HepG2 (cell line): Measurements from ENCODE around the gene C2orf15. TPM values are rescaled to one million over a fixed set of nuclear protein-coding genes. Genes with fewer than 3 reads are reported as not detected.
A peak's percentile ranks its signal among the peaks of the same experiment; 100 is the strongest.

Experiments used
- FOXO1 ChIP-seq: sonication (generic); formaldehyde crosslinking; IDR thresholded peaks from 2 replicates; pipeline ENCODE4 v1.4.0; 2020; ENCODE audit warnings: missing genetic modification reagents
- KLF11 ChIP-seq: IDR thresholded peaks from 2 replicates; pipeline ENCODE4 v1.6.1; 2016; ENCODE audit warnings: missing compliant biosample characterization
- KLF15 ChIP-seq: sonication (generic); formaldehyde crosslinking; IDR thresholded peaks from 2 replicates; pipeline ENCODE4 v1.8.1; 2023; ENCODE audit warnings: borderline replicate concordance, mild to moderate bottlenecking, inconsistent platforms, missing genetic modification reagents, mixed read lengths
- MAFG ChIP-seq: sonication (generic); formaldehyde crosslinking; IDR thresholded peaks from 2 replicates; pipeline ENCODE4 v1.5.1; 2020; ENCODE audit warnings: mild to moderate bottlenecking, missing genetic modification reagents
- SALL1 ChIP-seq: sonication (generic); formaldehyde crosslinking; IDR thresholded peaks from 2 replicates; pipeline ENCODE4 v1.8.0; 2022; ENCODE audit warnings: mild to moderate bottlenecking, missing genetic modification reagents
- SRSF1 ChIP-seq: fragments of 200-400 bp; formaldehyde crosslinking; optimal IDR thresholded peaks from 2 replicates; pipeline ENCODE3; 2017; ENCODE audit warnings: mild to moderate bottlenecking, low read depth, low read length, moderate library complexity
- TRIM24 ChIP-seq: sonication (generic); formaldehyde crosslinking; IDR thresholded peaks from 2 replicates; pipeline ENCODE4 v1.8.0; 2022; ENCODE audit warnings: mild to moderate bottlenecking, missing genetic modification reagents
- polyA plus RNA-seq, 8 experiments: library from polyadenylated mRNA; depleted of rRNA in 3 of 8; stranded (reverse) in 7 of 8; unstranded in 1 of 8; fragments of >200 nt; fragmentation: Illumina TruSeq in 4 of 8; extraction: Trizol in 4 of 8; gene quantifications; 2 replicates each; pipeline versions ENCODE4 v1.2.1 to v1.2.3, GENCODE V29; 2011 to 2016; ENCODE audit warnings: low read depth in 4 of 8, missing spikeins in 1 of 8, mixed read lengths in 1 of 8; ENCODE audit not compliant: insufficient read depth in 1 of 8
- total RNA-seq, 5 experiments: library from RNA; depleted of rRNA; stranded (reverse); fragments of >200 nt; fragmentation: Illumina TruSeq; extraction: Trizol; gene quantifications; 2 replicates each; pipeline ENCODE4 v1.2.3, GENCODE V29; 2016; ENCODE audit warnings: low read depth in 1 of 5
- TF ChIP-seq, protein P1 (sequence below): sonication (generic); formaldehyde crosslinking; IDR thresholded peaks from one replicate; pipeline ENCODE4 v1.5.1; 2020; ENCODE audit warnings: mild to moderate bottlenecking, missing genetic modification reagents; ENCODE audit errors: not compliant biosample characterization
- TF ChIP-seq, protein P2 (sequence below): sonication (generic); formaldehyde crosslinking; IDR thresholded peaks from 2 replicates; pipeline ENCODE4 v1.4.0; 2020; ENCODE audit warnings: mild to moderate bottlenecking, missing genetic modification reagents
- TF ChIP-seq, protein P3 (sequence below), 2 experiments: sonication (generic) in 1 of 2; formaldehyde crosslinking in 1 of 2; IDR thresholded peaks; 2 replicates each; pipeline versions ENCODE4 v1.6.1 to v1.9.0; 2014 to 2022; ENCODE audit warnings: antibody characterized with exemption in 1 of 2, borderline replicate concordance in 1 of 2, inconsistent platforms in 1 of 2, low read depth in 1 of 2, missing genetic modification reagents in 1 of 2

The C2orf15 gene
- total and polyA plus RNA-seq, 2 of the 13 experiments (the other 11 are each of a cell fraction or from before 2014, with no cell fraction given) = 5.5 to 8.3 TPM

DNA sequence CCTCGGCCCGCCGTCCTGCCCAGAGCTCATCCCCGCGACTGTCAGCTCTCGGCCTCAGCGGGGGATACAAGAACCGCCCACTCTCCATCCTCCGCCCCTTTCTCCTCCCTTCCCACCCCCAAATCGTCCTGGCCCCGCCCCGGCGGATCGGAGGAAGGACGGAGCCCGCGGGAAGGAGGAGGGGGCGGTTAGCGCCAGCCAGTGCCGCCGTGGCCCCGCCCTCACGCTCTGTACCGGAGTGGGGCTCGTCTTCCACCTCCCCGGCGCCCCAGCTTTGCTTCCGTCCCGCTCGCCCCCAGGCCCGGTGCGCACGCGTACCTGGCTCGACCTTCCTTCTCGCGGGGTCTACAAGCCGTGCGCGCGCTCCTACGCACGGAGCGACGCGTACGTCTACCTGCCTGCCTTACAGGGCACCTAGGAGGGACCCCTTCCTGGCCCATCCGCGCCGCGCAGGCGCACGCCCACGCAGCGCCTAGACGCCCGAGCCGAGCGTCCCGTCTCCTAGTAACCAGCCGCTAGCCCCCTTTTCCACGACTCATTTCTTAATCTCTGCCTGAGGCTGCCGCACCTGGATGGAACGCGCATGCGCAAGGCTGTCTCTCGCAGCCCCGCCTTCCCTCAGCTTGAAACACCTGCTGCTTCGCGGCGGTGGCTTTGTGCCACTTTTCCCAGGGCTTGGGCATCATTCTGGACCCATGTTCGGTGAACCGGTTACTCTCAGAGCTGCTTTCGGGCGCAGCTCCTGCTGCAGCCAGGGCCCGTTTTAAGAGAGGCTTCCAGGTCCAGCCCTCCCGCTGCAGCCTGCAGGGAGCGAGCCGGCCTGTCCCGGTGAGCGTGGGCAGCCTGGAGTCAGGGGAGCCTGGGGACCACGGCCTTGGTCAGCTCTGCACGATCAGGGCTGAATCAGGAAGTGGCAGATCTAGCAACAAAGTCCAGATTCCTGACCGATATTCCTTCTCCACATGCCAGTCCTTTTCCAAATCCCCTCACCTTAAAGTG lies at the start of gene C2orf15 (continued):
- TF ChIP-seq, protein P1, sequence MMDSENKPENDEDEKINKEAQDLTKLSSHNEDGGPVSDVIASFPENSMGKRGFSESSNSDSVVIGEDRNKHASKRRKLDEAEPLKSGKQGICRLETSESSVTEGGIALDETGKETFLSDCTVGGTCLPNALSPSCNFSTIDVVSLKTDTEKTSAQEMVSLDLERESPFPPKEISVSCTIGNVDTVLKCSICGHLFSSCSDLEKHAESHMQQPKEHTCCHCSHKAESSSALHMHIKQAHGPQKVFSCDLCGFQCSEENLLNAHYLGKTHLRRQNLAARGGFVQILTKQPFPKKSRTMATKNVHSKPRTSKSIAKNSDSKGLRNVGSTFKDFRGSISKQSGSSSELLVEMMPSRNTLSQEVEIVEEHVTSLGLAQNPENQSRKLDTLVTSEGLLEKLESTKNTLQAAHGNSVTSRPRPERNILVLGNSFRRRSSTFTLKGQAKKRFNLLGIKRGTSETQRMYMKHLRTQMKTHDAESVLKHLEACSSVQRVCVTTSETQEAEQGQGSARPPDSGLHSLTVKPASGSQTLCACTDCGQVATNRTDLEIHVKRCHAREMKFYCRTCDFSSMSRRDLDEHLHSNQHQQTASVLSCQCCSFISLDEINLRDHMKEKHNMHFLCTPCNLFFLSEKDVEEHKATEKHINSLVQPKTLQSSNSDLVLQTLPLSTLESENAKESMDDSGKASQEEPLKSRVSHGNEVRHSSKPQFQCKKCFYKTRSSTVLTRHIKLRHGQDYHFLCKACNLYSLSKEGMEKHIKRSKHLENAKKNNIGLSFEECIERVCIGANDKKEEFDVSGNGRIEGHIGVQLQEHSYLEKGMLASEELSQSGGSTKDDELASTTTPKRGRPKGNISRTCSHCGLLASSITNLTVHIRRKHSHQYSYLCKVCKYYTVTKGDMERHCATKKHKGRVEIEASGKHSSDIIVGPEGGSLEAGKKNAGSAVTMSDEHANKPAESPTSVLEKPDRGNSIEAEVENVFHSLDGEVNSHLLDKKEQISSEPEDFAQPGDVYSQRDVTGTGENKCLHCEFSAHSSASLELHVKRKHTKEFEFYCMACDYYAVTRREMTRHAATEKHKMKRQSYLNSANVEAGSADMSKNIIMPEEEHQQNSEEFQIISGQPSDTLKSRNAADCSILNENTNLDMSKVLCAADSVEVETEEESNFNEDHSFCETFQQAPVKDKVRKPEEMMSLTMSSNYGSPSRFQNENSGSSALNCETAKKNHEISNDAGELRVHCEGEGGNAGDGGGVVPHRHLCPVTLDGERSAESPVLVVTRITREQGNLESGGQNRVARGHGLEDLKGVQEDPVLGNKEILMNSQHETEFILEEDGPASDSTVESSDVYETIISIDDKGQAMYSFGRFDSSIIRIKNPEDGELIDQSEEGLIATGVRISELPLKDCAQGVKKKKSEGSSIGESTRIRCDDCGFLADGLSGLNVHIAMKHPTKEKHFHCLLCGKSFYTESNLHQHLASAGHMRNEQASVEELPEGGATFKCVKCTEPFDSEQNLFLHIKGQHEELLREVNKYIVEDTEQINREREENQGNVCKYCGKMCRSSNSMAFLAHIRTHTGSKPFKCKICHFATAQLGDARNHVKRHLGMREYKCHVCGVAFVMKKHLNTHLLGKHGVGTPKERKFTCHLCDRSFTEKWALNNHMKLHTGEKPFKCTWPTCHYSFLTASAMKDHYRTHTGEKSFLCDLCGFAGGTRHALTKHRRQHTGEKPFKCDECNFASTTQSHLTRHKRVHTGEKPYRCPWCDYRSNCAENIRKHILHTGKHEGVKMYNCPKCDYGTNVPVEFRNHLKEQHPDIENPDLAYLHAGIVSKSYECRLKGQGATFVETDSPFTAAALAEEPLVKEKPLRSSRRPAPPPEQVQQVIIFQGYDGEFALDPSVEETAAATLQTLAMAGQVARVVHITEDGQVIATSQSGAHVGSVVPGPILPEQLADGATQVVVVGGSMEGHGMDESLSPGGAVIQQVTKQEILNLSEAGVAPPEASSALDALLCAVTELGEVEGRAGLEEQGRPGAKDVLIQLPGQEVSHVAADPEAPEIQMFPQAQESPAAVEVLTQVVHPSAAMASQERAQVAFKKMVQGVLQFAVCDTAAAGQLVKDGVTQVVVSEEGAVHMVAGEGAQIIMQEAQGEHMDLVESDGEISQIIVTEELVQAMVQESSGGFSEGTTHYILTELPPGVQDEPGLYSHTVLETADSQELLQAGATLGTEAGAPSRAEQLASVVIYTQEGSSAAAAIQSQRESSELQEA = peak; percentile 83
- TF ChIP-seq FOXO1 = no peak; the same call in 1 of the 2 replicates
- TF ChIP-seq, protein P2, sequence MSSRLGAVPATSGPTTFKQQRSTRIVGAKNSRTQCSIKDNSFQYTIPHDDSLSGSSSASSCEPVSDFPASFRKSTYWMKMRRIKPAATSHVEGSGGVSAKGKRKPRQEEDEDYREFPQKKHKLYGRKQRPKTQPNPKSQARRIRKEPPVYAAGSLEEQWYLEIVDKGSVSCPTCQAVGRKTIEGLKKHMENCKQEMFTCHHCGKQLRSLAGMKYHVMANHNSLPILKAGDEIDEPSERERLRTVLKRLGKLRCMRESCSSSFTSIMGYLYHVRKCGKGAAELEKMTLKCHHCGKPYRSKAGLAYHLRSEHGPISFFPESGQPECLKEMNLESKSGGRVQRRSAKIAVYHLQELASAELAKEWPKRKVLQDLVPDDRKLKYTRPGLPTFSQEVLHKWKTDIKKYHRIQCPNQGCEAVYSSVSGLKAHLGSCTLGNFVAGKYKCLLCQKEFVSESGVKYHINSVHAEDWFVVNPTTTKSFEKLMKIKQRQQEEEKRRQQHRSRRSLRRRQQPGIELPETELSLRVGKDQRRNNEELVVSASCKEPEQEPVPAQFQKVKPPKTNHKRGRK = no peak
- no peak for TF ChIP-seq MAFG (CRISPR knock-in tag)
- TF ChIP-seq TRIM24 = no peak
- TF ChIP-seq, protein P3, sequence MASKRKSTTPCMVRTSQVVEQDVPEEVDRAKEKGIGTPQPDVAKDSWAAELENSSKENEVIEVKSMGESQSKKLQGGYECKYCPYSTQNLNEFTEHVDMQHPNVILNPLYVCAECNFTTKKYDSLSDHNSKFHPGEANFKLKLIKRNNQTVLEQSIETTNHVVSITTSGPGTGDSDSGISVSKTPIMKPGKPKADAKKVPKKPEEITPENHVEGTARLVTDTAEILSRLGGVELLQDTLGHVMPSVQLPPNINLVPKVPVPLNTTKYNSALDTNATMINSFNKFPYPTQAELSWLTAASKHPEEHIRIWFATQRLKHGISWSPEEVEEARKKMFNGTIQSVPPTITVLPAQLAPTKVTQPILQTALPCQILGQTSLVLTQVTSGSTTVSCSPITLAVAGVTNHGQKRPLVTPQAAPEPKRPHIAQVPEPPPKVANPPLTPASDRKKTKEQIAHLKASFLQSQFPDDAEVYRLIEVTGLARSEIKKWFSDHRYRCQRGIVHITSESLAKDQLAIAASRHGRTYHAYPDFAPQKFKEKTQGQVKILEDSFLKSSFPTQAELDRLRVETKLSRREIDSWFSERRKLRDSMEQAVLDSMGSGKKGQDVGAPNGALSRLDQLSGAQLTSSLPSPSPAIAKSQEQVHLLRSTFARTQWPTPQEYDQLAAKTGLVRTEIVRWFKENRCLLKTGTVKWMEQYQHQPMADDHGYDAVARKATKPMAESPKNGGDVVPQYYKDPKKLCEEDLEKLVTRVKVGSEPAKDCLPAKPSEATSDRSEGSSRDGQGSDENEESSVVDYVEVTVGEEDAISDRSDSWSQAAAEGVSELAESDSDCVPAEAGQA (IDR thresholded peaks at IDR 0.05; ENCODE audit: low read depth) = peak; percentile 29; the same call in 1 of the 2 replicates
- TF ChIP-seq, protein P3 (CRISPR knock-in tag; IDR thresholded peaks at IDR 0.05; ENCODE audit: borderline replicate concordance) = 0 out of 2 replicates have a peak, but pooled peaks have one; percentile 71
- TF ChIP-seq KLF15 (CRISPR knock-in tag) = 0 out of 2 replicates have a peak, but pooled peaks have one; percentile 29
- peak; percentile 68 for TF ChIP-seq SRSF1
- peak; percentile 83; the same call in 1 of the 2 replicates for TF ChIP-seq KLF11
- TF ChIP-seq SALL1 = peak; percentile 56
